Measurements from ENCODE around the gene ACOT8. TPM values are rescaled to one million over a fixed set of nuclear protein-coding genes. Genes with fewer than 3 reads are reported as not detected.

Gene ACOT8
- total and polyA plus RNA-seq, 10 of the 15 experiments (the other 5 are each of a cell fraction or from before 2014, with no cell fraction given), result 5.1 to 47.9 (median 31.8) TPM

- TF ChIP-seq SP1 (IDR thresholded peaks at IDR 0.05; ENCODE audit: low read depth, low read length) (no peak), ZNF217 (IDR thresholded peaks at IDR 0.05) (no peak), E2F8 (IDR thresholded peaks at IDR 0.05; ENCODE audit: low read depth, partially characterized antibody) (no peak), GATAD2B (conservative IDR thresholded peaks at IDR 0.05; ENCODE audit: low read depth) (no peak), HCFC1 (IDR thresholded peaks at IDR 0.05; ENCODE audit: low read length) (no peak), ZSCAN29 (IDR thresholded peaks at IDR 0.05) (no peak), MAX (IDR thresholded peaks at IDR 0.05; ENCODE audit: low read depth, low read length) (no peak), PAX5 (IDR thresholded peaks at IDR 0.05; ENCODE audit: borderline replicate concordance, low read depth, low read length) (no peak)
These were observed 5.7 kb downstream of the ACOT8 start (continued) for GRCh38 chr20:45851501-45851900.

- Histone ChIP-seq H3K27ac (ENCODE audit: control insufficient read depth, insufficient read depth) (no peak overlapping the region), H3K9me3 (replicated peaks; ENCODE audit: control insufficient read depth, insufficient read depth, low read length) (no peaks in the 10 kb centered on the region), H3K4me1 (ENCODE audit: control insufficient read depth, insufficient read depth, low read length) (peaks cover 2% of the 10 kb centered on the region), H3K4me2 (ENCODE audit: control insufficient read depth, insufficient read depth) (no peak overlapping the region), H3K9ac (ENCODE audit: control insufficient read depth, insufficient read depth, low read length) (no peak overlapping the region), H3K36me3 (ENCODE audit: control insufficient read depth in 2 of 2, insufficient read depth in 2 of 2, low read length in 1 of 2) (no peaks in the 10 kb centered on the region), H3K79me2 (ENCODE audit: control insufficient read depth, insufficient read depth, low read length) (peaks cover 6% of the 10 kb centered on the region), H3K4me3 (no peak overlapping the region), H2AFZ (ENCODE audit: control insufficient read depth, low read depth, low read length) (no peak overlapping the region), H4K20me1 (ENCODE audit: control insufficient read depth, insufficient read depth) (no peaks in the 10 kb centered on the region), H3K27me3 (replicated peaks in 1 of 2; ENCODE audit: control insufficient read depth in 2 of 2, insufficient read depth in 2 of 2, low read length in 1 of 2) (no peaks in the 10 kb centered on the region)
- POLR2A ChIA-PET, result interaction anchor here (1.9 to 2.4 kb wide), 2 partner anchors 9 to 38 kb away, joined by 7 to 10 read pairs; partner anchors contain the start of gene UBE2C
- FAIRE-seq, result no peak
- SMC1A ChIA-PET (ENCODE audit: uncharacterized antibody, unreplicated experiment), result interaction anchor here (1.3 kb wide), 2 partner anchors 20 to 52 kb away, joined by 3 read pairs; no protein-coding TSS in a partner anchor
- RAD21 ChIA-PET (ENCODE audit: unreplicated experiment), result no interaction called here
- in situ Hi-C loops (cut with MboI), result no loop called here
- intact Hi-C loops (cut with micrococcal nuclease; ENCODE audit: unreplicated experiment), result no loop called here
- no TSS peak for BruUV-seq (replicated peaks)
- WGBS (ENCODE audit: insufficient coverage, insufficient replicate concordance, low lambda C conversion rate, missing lambda C conversion rate), result 100% methylated on average over 1 of the region's 1 CpG
- ATAC-seq, result no peak
- CTCF ChIA-PET, result interaction anchor here (1.7 kb wide), 1 partner anchor 52 kb away, joined by 6 read pairs; no protein-coding TSS in a partner anchor
- no peak for DNase-seq (ENCODE audit: low read depth, low spot score)
- no peak for TF ChIP-seq ZBTB40 (IDR thresholded peaks at IDR 0.05; ENCODE audit: borderline replicate concordance)
- no peak for TF ChIP-seq RAD51 (IDR thresholded peaks at IDR 0.05)
- TF ChIP-seq BCL3 (IDR thresholded peaks at IDR 0.05; ENCODE audit: borderline replicate concordance, insufficient read depth, low read depth, low read length, poor library complexity, severe bottlenecking), result no peak
- no peak for TF ChIP-seq CHD2 (IDR thresholded peaks at IDR 0.05; ENCODE audit: borderline replicate concordance, low read depth, low read length)
- no peak for TF ChIP-seq ZNF207 (IDR thresholded peaks at IDR 0.05; ENCODE audit: borderline replicate concordance)
- TF ChIP-seq GABPA (IDR thresholded peaks at IDR 0.05; ENCODE audit: low read depth), result no peak
- no peak for TF ChIP-seq POLR2AphosphoS2 (IDR thresholded peaks at IDR 0.05; ENCODE audit: low read depth, low read length)
These were observed 6.3 kb downstream of the ACOT8 start for GRCh38 chr20:45850926-45851325.

All from GM12878 (cell line).